GM12873 (cell line): Measurements from ENCODE around the gene MAPK6.

ENCODE experiments used
- TF ChIP-seq, protein P1 (sequence below): IDR thresholded peaks from 2 replicates; pipeline ENCODE4 v1.5.1; 2012; ENCODE audit warnings: low read depth, mild to moderate bottlenecking, moderate library complexity, low read length, control low read depth; ENCODE audit not compliant: insufficient read depth; ENCODE audit errors: missing control alignments

MAPK6 gene

DNA sequence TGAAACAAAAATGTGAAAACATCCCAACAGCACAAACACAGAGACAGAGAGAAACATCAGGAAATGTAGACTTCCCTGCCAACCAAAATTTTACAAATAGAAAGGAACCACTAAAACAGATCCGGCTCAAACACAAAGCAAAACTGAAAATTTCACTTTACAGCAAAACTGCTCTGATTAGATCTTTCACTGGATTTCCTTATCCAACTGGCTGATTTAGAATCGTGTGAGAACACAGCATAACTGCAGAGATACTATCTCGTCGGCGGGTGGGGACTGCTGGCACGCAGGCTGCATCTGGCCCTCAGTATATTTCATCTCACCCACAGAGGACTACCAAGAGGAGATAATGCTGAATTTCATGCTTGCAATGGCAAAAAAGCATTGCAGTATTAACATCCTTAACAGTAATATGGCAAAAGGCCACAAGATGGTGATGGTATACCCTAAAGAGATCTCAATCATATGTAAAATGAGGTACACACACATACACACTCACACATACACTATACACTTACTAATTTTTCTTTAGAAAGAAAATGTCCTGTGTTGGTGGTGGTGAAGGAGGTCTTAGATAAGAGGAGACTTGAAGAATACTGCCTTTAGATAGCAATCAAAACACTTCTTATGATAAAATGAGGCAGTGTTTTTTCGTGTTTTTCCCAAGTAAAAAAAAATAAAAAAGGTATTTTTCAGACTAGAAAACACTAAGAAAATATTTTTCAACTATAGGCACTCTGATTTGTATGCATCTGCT, 36.8 kb upstream of the MAPK6 start:
- TF ChIP-seq, protein P1, sequence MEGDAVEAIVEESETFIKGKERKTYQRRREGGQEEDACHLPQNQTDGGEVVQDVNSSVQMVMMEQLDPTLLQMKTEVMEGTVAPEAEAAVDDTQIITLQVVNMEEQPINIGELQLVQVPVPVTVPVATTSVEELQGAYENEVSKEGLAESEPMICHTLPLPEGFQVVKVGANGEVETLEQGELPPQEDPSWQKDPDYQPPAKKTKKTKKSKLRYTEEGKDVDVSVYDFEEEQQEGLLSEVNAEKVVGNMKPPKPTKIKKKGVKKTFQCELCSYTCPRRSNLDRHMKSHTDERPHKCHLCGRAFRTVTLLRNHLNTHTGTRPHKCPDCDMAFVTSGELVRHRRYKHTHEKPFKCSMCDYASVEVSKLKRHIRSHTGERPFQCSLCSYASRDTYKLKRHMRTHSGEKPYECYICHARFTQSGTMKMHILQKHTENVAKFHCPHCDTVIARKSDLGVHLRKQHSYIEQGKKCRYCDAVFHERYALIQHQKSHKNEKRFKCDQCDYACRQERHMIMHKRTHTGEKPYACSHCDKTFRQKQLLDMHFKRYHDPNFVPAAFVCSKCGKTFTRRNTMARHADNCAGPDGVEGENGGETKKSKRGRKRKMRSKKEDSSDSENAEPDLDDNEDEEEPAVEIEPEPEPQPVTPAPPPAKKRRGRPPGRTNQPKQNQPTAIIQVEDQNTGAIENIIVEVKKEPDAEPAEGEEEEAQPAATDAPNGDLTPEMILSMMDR, result peak; percentile 70

DNA sequence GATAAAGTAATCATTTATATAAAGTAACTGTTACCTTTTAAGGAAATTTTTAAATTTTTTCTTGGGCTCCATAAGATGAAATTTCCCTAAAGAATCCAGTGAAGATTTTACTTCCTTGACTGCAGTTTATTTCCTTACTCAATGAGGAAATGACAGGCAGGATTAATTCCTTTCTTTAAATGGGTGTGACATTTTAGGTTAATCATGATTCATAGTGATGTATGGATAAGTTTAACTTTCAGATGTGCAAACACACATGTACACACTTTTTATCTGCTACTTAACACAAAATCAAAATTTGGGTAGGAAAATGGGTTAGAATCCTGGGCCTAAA, 36.3 kb upstream of the MAPK6 start:
- TF ChIP-seq, protein P1, result no peak

DNA sequence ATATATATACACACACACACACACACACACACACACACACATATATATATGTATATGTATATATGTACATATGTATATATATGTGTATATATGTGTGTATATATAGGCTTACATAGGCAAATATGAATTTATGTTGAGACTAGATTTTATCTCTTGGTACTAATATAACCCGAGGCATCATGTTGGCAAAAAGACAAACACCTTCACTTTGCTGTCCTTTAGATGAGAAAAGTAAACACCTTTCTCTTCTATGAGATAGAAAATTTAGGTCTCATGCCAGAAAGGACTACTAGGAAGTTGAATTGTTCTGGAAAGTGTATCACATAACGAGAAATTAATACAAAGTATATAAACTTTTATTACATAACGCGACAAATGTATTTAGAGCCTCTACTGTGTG, 27.9 kb upstream of the MAPK6 start:
- TF ChIP-seq, protein P1, result no peak

DNA sequence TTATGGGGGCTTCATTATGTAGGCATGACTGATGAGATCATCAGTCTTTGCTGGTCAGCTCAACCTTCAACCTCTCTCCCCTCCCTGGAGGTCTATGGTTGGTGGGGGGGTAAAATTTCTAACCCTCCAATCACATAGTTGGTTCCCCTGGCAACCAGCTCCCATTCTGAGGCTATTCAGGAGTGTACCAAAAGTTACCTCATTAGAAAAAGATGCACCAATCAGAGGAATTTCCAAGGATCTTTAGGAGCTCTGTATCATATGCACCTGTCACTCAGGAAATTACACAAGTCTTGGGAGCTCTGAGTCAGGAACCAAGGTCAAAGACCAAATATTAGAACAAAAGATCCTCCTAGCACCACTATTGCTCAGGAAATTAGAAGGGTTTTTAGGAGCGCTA, 26.1 kb upstream of the MAPK6 start:
- TF ChIP-seq, protein P1, result no peak

DNA sequence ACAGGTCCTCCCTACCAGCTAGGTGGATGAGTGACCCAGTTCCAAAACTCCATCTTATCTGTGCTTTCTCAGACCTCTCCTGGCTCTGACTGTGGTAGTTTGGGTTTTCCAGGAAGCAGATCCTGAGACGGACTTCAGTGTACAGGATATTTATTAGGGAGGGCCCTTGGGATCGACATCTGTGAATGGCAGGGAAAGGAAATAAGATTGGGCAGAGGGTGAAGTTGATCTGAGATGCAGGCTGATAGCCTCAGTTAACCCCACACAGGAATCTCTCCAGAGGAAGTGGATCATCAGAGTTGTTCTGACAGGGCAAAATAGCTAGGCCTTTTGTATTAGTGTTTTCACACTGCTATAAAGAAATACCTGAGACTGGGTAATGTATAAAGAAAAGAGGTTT, 16.7 kb upstream of the MAPK6 start:
- TF ChIP-seq, protein P1, result no peak

DNA sequence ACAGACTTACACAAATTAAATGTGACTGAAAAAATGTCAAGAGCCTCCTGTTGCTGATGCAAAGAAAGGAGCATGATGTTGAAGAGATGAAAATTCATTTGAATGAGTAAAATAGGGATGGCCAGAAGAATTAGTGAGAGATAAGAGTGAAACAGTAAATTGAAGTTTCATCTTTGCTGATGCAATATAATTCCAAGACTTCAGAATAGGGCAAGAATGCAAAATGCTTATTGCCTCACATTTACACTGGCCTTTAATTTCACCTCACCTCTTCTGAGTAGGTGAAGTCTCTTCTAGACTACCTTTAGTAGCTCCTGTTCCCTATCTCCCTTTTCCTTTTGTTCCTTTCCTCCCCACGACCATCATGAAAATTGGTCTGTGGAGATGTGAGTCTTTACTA, 15.3 kb upstream of the MAPK6 start:
- TF ChIP-seq, protein P1, result no peak

DNA sequence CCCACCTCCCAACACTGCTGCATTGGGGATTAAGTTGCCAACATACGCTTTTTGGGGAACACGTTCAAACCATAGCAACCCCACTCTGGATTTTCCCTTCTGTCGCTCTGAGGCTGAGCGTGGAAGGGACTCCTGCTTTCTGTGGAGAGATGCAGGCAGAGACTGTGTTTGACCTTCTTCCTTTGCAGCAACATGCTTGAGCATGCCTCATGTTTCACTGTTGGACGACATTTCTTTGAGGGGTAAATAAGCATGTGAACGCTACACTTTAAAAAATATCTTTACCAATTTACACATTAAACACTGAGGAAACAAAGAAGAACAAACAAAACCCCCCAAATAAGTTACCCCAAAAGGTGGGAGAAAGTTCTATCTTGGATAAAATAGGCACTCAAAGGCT, 14.2 kb upstream of the MAPK6 start:
- TF ChIP-seq, protein P1, result no peak
